HCT116 (cell line): ENCODE results near the gene TFEB. TPM values are rescaled to one million over a fixed set of nuclear protein-coding genes. Genes with fewer than 3 reads are reported as not detected.
A peak's percentile ranks its signal among the peaks of the same experiment; 100 is the strongest.

ENCODE experiments used
- ATAC-seq: fragments of 200-7000 bp; cut with Tn5 transposase; 2 replicates; pipeline ENCODE4 v1.9.1; 2020; ENCODE audit warnings: mild to moderate bottlenecking, moderate library complexity
- BruUV-seq: library from RNA; stranded (reverse); fragments of 400-500 nt; replicated peaks from 2 replicates; lab custom pipeline; 2021; lab: Mats Ljungman, UMichigan
- CTCF ChIA-PET: fragments of 300-600 bp; sonication (Branson Sonifier 250); formaldehyde crosslinking; loops from one replicate; lab custom pipeline; 2021; ENCODE audit warnings: antibody characterized with exemption; lab: Charles Lee
- POLR2A ChIA-PET: fragments of 300-600, 350-600 bp; sonication (Branson Sonifier 250); formaldehyde crosslinking; loops from one replicate; lab custom pipeline; 2021; ENCODE audit warnings: antibody characterized with exemption; lab: Charles Lee
- RAD21 ChIA-PET, 2 experiments: fragments of 300-600 bp; sonication (Branson Sonifier 250); formaldehyde crosslinking; loops; one replicate each; lab custom pipeline; 2023; ENCODE audit warnings: low total read pairs in 2 of 2; ENCODE audit not compliant: uncharacterized antibody in 2 of 2, unreplicated experiment in 2 of 2, low non-redundant PET in 1 of 2; lab: Charles Lee
- DNase-seq: peaks from one replicate; pipeline ENCODE4 v3.0.0-alpha.2; 2010; ENCODE audit warnings: low read depth, low spot score
- H2AFZ ChIP-seq: fragments of 200-600 bp; shearing (Covaris generic), sonication (generic); 2 replicates; pipeline ENCODE4 v1.6.1; 2017; ENCODE audit warnings: low read depth, mixed run types, mixed read lengths, antibody characterized with exemption, low read length; ENCODE audit not compliant: poor library complexity, severe bottlenecking
- H3K27ac ChIP-seq: 2 replicates; pipeline ENCODE4 v1.5.1; 2012; ENCODE audit warnings: low read depth, low read length
- H3K27me3 ChIP-seq: fragments of 200-600 bp; sonication (generic); 2 replicates; pipeline ENCODE4 v1.6.1; 2016; ENCODE audit warnings: mixed run types, low read length, mixed read lengths; ENCODE audit not compliant: insufficient read depth
- H3K36me3 ChIP-seq, 2 experiments: fragments of 200-500 bp in 1 of 2; fragments of 200-600 bp in 1 of 2; sonication (Bioruptor generic) in 1 of 2; sonication (generic) in 1 of 2; 2 replicates each; pipeline versions ENCODE4 v1.5.1 to v1.6.1; 2014 to 2016; ENCODE audit warnings: low read length in 2 of 2, inconsistent platforms in 1 of 2, mixed read lengths in 1 of 2, mixed run types in 1 of 2; ENCODE audit not compliant: insufficient read depth in 2 of 2, control insufficient read depth in 1 of 2
- H3K4me1 ChIP-seq, 2 experiments: fragments of 200-600 bp in 1 of 2; sonication (generic) in 1 of 2; 2 replicates each; pipeline versions ENCODE4 v1.5.1 to v1.6.1; 2012 to 2017; ENCODE audit warnings: low read length in 2 of 2, inconsistent platforms in 1 of 2, mild to moderate bottlenecking in 1 of 2, mixed read lengths in 1 of 2, mixed run types in 1 of 2, moderate library complexity in 1 of 2; ENCODE audit not compliant: insufficient read depth in 2 of 2, control insufficient read depth in 1 of 2
- H3K4me2 ChIP-seq: fragments of 200-600 bp; sonication (generic); 2 replicates; pipeline ENCODE4 v1.6.1; 2017; ENCODE audit warnings: mixed run types, low read length, mixed read lengths
- H3K4me3 ChIP-seq, 2 experiments: fragments of 200-600 bp in 1 of 2; sonication (generic) in 1 of 2; replicated peaks in 1 of 2; 2 replicates each; pipeline ENCODE4 v1.5.1; 2011 to 2016; ENCODE audit warnings: low read length in 2 of 2, control low read depth in 1 of 2, low read depth in 1 of 2, mild to moderate bottlenecking in 1 of 2, mixed read lengths in 1 of 2, mixed run types in 1 of 2
- H3K79me2 ChIP-seq: fragments of 200-600 bp; sonication (generic); 2 replicates; pipeline ENCODE4 v1.6.1; 2017; ENCODE audit warnings: mild to moderate bottlenecking, mixed run types, low read length, moderate library complexity, mixed read lengths; ENCODE audit not compliant: insufficient read depth
- H3K9ac ChIP-seq: fragments of 200-600 bp; sonication (generic); 2 replicates; pipeline ENCODE4 v1.6.1; 2016; ENCODE audit warnings: low read length, mixed read lengths
- H3K9me2 ChIP-seq: fragments of 200-600 bp; sonication (generic), shearing (Covaris generic); 2 replicates; pipeline ENCODE4 v1.6.1; 2017; ENCODE audit warnings: mixed run types, mild to moderate bottlenecking, moderate library complexity; ENCODE audit not compliant: insufficient read depth
- H3K9me3 ChIP-seq, 2 experiments: fragments of 200-500 bp in 1 of 2; fragments of 200-600 bp in 1 of 2; sonication (Bioruptor generic) in 1 of 2; sonication (generic) in 1 of 2; 2 replicates each; pipeline ENCODE4 v1.6.1; 2014 to 2017; ENCODE audit warnings: low read length in 2 of 2, mixed read lengths in 2 of 2, inconsistent platforms in 1 of 2, low read depth in 1 of 2, mild to moderate bottlenecking in 1 of 2, mixed run types in 1 of 2, moderate library complexity in 1 of 2; ENCODE audit not compliant: control insufficient read depth in 1 of 2, insufficient read depth in 1 of 2
- H4K20me1 ChIP-seq: fragments of 200-600 bp; sonication (generic), shearing (Covaris generic); 2 replicates; pipeline ENCODE4 v1.6.1; 2017; ENCODE audit warnings: mixed run types, mild to moderate bottlenecking, moderate library complexity; ENCODE audit not compliant: insufficient read depth
- CBX3 ChIP-seq: IDR thresholded peaks from 2 replicates; pipeline ENCODE4 v1.6.1; 2012; ENCODE audit warnings: low read depth
- FOSL1 ChIP-seq: IDR thresholded peaks from 2 replicates; pipeline ENCODE4 v1.6.1; 2012; ENCODE audit warnings: low read depth
- POLR2AphosphoS5 ChIP-seq: IDR thresholded peaks from 2 replicates; pipeline ENCODE4 v1.6.1; 2011; ENCODE audit warnings: mild to moderate bottlenecking, low read depth, low read length, moderate library complexity
- SRF ChIP-seq: IDR thresholded peaks from 2 replicates; pipeline ENCODE4 v1.6.1; 2012; ENCODE audit warnings: low read depth
- TCF7L2 ChIP-seq: IDR thresholded peaks from 2 replicates; pipeline ENCODE4 v1.7.0; 2011; ENCODE audit warnings: borderline replicate concordance, inconsistent platforms; ENCODE audit not compliant: insufficient read depth, insufficient read length; ENCODE audit errors: extremely low read depth
- ZFX ChIP-seq: fragments of 450-650 bp; IDR thresholded peaks from 2 replicates; pipeline ENCODE4 v1.6.1; 2017
- ZNF274 ChIP-seq: fragments of 200-500 bp; sonication (Bioruptor generic); IDR thresholded peaks from 2 replicates; pipeline ENCODE4 v1.6.1; 2014; ENCODE audit warnings: mild to moderate bottlenecking, low read depth, low read length, inconsistent platforms
- intact Hi-C: fragments of 100-400 bp; cut with micrococcal nuclease; formaldehyde crosslinking; loops from 2 replicates; pipeline ENCODE4 v1.10.0; 2022
- total RNA-seq: library from RNA; stranded (reverse); gene quantifications from one replicate; pipeline ENCODE4 v1.2.1, GENCODE V29; 2021; ENCODE audit not compliant: unreplicated experiment
- TF ChIP-seq, protein P1 (sequence below): IDR thresholded peaks from 2 replicates; pipeline ENCODE4 v1.6.1; 2012; ENCODE audit warnings: low read depth

TFEB gene
- total RNA-seq, 1 experiment from 2014 or later, result 4.8 TPM

DNA sequence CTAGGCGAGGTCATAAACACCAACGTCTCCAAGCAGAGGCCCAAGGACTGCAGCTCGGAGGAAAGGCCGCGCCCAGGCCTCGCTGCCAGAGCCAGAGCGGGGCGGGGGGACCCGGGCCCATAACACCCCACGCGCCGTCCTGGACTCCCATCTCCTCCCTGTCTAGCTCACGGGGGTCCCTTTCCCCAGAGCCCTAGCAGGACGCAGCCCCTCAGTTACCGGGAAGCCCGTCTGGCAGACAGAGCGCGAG is 52.2 kb downstream of the TFEB start:
- no TSS peak for BruUV-seq
- no peaks in the 10 kb centered on the region for H3K36me3 ChIP-seq
- H3K4me1 ChIP-seq, result peaks cover 4 to 13% of the 10 kb centered on the region in 2 experiments; a peak in 3 of 4 replicates
- no peak overlapping the region for H3K27ac ChIP-seq
- H3K4me3 ChIP-seq, result no peak overlapping the region
- ChIA-PET POLR2A (no interaction called here), CTCF (interaction anchor here (0.8 to 3.5 kb wide), 8 partner anchors 13 to 377 kb away, joined by 3 to 27 read pairs (median 4); no protein-coding TSS in a partner anchor), RAD21 (interaction anchor here (0.7 to 1.3 kb wide), 4 partner anchors 73 to 315 kb away, joined by 3 to 6 read pairs (median 6); no protein-coding TSS in a partner anchor)
- no peaks in the 10 kb centered on the region for H3K79me2 ChIP-seq
- no peaks in the 10 kb centered on the region for H3K9me3 ChIP-seq
- no peaks in the 10 kb centered on the region for H3K9me2 ChIP-seq
- DNase-seq (no peak), ATAC-seq (peak; percentile 24)
- H3K9ac ChIP-seq, result no peak overlapping the region
- TF ChIP-seq, protein P1, sequence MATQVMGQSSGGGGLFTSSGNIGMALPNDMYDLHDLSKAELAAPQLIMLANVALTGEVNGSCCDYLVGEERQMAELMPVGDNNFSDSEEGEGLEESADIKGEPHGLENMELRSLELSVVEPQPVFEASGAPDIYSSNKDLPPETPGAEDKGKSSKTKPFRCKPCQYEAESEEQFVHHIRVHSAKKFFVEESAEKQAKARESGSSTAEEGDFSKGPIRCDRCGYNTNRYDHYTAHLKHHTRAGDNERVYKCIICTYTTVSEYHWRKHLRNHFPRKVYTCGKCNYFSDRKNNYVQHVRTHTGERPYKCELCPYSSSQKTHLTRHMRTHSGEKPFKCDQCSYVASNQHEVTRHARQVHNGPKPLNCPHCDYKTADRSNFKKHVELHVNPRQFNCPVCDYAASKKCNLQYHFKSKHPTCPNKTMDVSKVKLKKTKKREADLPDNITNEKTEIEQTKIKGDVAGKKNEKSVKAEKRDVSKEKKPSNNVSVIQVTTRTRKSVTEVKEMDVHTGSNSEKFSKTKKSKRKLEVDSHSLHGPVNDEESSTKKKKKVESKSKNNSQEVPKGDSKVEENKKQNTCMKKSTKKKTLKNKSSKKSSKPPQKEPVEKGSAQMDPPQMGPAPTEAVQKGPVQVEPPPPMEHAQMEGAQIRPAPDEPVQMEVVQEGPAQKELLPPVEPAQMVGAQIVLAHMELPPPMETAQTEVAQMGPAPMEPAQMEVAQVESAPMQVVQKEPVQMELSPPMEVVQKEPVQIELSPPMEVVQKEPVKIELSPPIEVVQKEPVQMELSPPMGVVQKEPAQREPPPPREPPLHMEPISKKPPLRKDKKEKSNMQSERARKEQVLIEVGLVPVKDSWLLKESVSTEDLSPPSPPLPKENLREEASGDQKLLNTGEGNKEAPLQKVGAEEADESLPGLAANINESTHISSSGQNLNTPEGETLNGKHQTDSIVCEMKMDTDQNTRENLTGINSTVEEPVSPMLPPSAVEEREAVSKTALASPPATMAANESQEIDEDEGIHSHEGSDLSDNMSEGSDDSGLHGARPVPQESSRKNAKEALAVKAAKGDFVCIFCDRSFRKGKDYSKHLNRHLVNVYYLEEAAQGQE, result no peak
- TF ChIP-seq ZFX, result peak; percentile 27; the same call in 1 of the 2 replicates
- intact Hi-C loops, result loop anchor here (1.0 to 2.0 kb wide), 2 partner anchors 222 to 259 kb away; no protein-coding TSS in a partner anchor
- no peak overlapping the region for H2AFZ ChIP-seq
- peak overlapping the region; percentile 41; the same call in 1 of the 2 replicates for H3K4me2 ChIP-seq
- H4K20me1 ChIP-seq, result no peaks in the 10 kb centered on the region
- H3K27me3 ChIP-seq, result no peaks in the 10 kb centered on the region

GRCh38 chr6:41682497-41683272 is 52.7 kb downstream of the TFEB start:
- Histone ChIP-seq H3K9me3 (no peaks in the 10 kb centered on the region), H3K9me2 (no peaks in the 10 kb centered on the region), H3K27ac (no peak overlapping the region), H3K4me2 (no peak overlapping the region), H3K79me2 (no peaks in the 10 kb centered on the region), H4K20me1 (no peaks in the 10 kb centered on the region), H3K4me3 (no peak overlapping the region), H3K27me3 (no peaks in the 10 kb centered on the region), H3K36me3 (no peaks in the 10 kb centered on the region), H2AFZ (no peak overlapping the region), H3K9ac (no peak overlapping the region), H3K4me1 (peaks cover 4 to 13% of the 10 kb centered on the region in 2 experiments; a peak in 3 of 4 replicates)
- ATAC-seq (no peak), DNase-seq (no peak)
- POLR2A ChIA-PET, result interaction anchor here (0.7 to 1.0 kb wide), 2 partner anchors 80 to 186 kb away, joined by 3 to 5 read pairs; no protein-coding TSS in a partner anchor
- RAD21 ChIA-PET, result interaction anchor here (0.7 to 1.3 kb wide), 9 partner anchors 34 to 315 kb away, joined by 3 to 12 read pairs (median 6); no protein-coding TSS in a partner anchor
- CTCF ChIA-PET, result interaction anchor here (0.7 to 4.6 kb wide), 18 partner anchors 13 to 376 kb away, joined by 3 to 55 read pairs (median 4); no protein-coding TSS in a partner anchor
- intact Hi-C loops, result loop anchor here (1.0 to 2.0 kb wide), 5 partner anchors 79 to 376 kb away; no protein-coding TSS in a partner anchor
- BruUV-seq, result no TSS peak
- TF ChIP-seq SRF (no peak), FOSL1 (no peak), CBX3 (no peak), ZNF274 (no peak), TCF7L2 (no peak), POLR2AphosphoS5 (no peak)
